ENCODE data around the gene ARFRP1.
A peak's percentile ranks its signal among the peaks of the same experiment; 100 is the strongest.

DNA sequence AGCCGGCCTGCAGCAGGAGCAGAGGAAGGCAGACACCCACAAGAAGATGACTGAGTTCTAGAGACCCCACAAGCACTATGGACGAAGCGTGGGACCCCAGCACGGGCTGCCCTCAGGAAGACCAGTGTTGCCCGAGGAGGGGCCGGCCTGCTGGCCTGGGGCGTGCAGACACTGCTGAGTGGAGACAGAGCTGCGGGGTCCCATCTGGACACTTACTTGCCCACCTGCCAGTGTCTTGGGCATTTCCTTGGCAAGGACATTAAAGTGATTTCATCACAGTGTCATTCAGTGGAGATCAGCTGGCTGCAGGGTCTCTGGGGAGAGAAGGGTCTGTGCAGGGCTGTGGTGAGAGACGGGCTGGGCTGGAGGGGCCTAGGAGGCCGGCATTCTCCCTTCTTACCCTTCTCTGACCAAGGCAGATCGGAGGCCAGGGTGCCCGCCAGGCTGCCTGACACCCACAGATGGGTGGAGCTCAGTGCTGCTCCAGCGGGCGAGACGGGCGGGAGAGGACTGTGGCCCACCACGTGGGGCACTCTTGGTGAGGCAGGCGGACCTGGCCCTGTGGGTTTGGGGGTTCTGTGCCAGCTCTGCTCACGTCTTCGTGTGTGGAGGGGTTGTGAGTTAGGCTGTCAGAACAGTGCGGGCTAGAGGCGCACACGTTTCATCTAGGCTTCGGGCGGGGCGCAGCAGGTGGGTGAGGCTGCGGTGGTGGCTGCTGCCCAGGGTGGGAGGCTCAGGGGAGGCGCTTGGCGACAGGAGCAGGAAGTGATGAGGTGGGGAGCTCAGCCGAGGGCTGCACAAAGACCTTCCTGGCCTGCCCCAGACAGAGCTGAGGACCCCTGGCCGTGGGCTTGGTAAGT lies 28.3 kb upstream of the ARFRP1 start, which contains the start of gene LIME1:
- TF ChIP-seq EZH2 (IDR thresholded peaks at IDR 0.05; ENCODE audit: borderline replicate concordance, low read length) (no peak), CTCF (IDR thresholded peaks at IDR 0.05; ENCODE audit: low read length) (0 out of 2 replicates have a peak, but pooled peaks have one; percentile 18)
